D721Med (cell line): ENCODE data around the gene MEPE.

Experiments
- DNase-seq: peaks from one replicate; pipeline ENCODE4 v3.0.0; 2011; ENCODE audit warnings: low spot score; ENCODE audit not compliant: insufficient read length
- FAIRE-seq: peaks from 2 replicates; lab custom pipeline; 2011; peaks lifted over from hg19 to GRCh38; lab: Jason Lieb, UNC
- TF ChIP-seq, protein P1 (sequence below): IDR thresholded peaks from 2 replicates; pipeline ENCODE4 v1.5.1; 2012; ENCODE audit warnings: mild to moderate bottlenecking, control low read depth; ENCODE audit not compliant: insufficient read depth; ENCODE audit errors: missing control alignments

Gene MEPE

DNA sequence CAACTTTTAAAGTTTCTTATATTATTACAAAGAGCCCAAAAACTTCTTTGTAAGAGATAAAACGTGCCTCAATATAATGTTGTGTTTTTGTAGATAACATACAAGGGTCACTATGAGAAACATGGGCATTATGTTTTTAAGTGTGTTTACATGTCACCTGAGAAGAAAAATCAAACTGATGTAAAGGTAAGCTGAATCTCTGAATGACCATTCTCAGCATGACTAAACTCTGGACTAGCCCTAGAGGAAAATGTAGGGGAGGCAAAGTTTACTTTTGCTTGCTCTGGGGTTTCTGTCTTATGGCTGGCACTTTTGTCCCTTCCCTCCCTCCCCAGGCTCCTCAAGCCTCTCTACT is 6.8 kb downstream of the MEPE start:
- TF ChIP-seq, protein P1, sequence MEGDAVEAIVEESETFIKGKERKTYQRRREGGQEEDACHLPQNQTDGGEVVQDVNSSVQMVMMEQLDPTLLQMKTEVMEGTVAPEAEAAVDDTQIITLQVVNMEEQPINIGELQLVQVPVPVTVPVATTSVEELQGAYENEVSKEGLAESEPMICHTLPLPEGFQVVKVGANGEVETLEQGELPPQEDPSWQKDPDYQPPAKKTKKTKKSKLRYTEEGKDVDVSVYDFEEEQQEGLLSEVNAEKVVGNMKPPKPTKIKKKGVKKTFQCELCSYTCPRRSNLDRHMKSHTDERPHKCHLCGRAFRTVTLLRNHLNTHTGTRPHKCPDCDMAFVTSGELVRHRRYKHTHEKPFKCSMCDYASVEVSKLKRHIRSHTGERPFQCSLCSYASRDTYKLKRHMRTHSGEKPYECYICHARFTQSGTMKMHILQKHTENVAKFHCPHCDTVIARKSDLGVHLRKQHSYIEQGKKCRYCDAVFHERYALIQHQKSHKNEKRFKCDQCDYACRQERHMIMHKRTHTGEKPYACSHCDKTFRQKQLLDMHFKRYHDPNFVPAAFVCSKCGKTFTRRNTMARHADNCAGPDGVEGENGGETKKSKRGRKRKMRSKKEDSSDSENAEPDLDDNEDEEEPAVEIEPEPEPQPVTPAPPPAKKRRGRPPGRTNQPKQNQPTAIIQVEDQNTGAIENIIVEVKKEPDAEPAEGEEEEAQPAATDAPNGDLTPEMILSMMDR: no peak
- no peak for DNase-seq
- FAIRE-seq: no peak

DNA sequence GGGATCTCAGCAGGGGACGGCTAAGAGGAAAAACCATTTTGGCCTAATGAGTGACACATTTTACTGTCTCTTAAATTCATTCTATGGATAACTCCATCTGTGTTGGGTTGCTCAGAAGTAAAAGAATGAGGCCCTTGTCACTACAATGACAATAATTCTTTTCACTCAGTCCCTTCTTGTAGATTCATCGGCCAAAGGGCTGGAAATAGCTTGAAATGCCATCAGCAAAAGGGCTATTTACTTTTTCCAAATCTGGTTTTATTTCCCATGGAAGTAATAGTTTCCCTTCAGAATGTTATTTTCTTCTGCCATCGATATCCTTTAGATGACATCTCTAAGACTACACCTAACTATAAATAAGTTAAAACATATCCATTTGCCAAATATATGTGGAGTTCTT is 7.4 kb downstream of the MEPE start:
- no peak for FAIRE-seq
- TF ChIP-seq, protein P1: no peak
- DNase-seq: no peak

DNA sequence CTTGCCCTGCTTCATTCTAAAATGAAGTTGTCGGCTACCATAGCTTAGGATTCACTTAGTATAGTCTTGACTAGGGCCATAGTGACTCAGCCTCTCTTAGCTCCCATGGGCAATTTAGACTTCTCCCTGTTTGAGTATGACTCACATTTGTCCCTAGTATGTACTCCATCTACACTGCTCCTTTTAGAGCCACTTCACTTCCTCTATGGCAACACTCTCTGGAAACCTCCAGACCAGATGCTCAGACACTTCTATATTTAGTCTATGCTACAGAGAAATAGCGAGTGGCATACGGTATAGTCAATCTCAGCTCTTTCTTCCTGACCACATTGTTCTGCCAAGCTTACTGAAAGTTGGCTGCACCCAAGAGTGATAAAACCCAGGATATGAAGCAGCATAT is 11.2 kb downstream of the MEPE start:
- TF ChIP-seq, protein P1: no peak
- DNase-seq (no peak), FAIRE-seq (no peak)

DNA sequence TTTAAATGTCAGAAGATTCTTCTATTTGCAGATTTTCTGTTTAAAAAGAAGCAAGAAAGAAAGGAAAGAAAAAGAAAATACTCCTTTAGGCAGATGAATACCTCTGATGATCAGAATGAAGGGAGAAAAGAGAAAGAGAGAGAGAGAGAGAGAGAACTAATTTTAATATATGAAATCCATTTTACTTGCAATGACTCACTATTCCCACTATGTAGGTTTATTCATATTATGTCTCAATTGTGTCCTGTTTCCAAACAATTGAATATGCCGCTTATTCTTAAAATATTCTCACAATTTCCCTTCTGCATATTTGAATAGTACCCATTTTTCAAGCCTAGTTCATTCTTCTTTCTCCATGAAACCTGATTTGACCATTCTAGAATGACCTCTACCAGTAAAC is 11.7 kb downstream of the MEPE start:
- DNase-seq (no peak), FAIRE-seq (no peak)
- TF ChIP-seq, protein P1: no peak

DNA sequence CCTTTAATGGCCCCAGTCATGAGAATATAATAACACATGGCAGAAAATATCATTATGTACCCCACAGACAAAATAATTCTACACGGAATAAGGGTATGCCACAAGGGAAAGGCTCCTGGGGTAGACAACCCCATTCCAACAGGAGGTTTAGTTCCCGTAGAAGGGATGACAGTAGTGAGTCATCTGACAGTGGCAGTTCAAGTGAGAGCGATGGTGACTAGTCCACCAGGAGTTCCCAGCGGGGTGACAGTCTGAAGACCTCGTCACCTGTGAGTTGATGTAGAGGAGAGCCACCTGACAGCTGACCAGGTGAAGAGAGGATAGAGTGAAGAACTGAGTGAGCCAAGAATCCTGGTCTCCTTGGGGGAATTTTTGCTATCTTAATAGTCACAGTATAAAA is 13.5 kb downstream of the MEPE start:
- TF ChIP-seq, protein P1: no peak
- FAIRE-seq (no peak), DNase-seq (no peak)

DNA sequence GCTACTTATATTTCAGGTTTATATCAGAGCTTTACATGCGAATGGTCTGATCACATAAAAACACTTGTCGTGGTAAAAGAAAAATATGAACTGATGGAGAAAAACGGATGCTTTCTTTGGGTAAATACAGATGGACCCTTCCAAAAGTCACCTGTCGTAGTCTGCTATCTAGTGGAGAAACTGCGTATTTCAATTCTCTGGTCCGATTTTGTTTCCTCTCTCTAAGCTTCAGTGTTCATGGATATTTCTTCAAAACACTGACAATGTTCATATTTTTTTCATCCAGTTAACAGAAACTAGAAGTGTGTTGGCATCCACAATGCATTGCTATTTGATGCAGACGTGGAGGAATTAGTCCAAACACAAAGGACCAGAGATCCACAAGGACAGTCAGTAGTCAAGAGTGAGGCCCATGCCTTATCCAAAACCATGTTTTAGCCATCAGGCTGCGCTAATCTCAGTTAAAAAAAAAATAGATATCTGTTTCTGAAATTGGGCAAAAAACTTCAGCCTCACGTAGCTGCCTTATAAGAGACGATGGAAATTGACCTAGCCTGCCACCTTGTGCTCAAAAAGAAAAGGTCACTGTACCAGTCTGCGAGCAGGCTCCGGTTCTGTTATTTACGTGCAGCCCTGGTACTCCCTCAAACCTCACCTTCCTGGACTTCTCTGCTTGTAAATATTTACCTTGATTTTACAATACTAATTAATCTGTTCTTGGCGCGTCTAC is 16.0 kb downstream of the MEPE start:
- FAIRE-seq: peak; percentile 32
- TF ChIP-seq, protein P1: peak; percentile 54

DNA sequence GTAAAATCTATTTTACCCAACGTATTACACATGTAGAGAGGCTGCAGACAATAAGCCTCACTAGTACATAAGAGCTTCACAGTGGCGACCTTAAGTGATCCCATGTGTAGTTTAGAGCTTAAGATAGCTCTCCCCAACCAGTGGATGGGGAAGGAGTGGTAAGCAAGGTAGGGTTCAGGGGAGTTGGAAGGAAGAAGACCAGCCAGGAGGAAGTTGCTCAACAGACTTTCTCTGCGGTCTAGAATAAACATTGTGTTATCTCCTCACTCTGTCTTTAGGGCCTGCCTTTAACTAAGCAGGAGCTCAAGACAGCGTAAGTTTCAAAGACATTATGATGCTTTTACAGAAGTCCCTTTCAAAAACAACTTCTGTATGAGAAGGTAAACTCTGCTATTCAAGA is 16.8 kb downstream of the MEPE start:
- TF ChIP-seq, protein P1: no peak
- FAIRE-seq (no peak), DNase-seq (no peak)

More for the DNA sequence above, 16.0 kb downstream of the MEPE start:
- DNase-seq: no peak
